ENCODE data around the gene WDR75. TPM values are rescaled to one million over a fixed set of nuclear protein-coding genes. Genes with fewer than 3 reads are reported as not detected.

Gene WDR75
- total RNA-seq, 1 experiment from 2014 or later: 18.5 TPM

DNA sequence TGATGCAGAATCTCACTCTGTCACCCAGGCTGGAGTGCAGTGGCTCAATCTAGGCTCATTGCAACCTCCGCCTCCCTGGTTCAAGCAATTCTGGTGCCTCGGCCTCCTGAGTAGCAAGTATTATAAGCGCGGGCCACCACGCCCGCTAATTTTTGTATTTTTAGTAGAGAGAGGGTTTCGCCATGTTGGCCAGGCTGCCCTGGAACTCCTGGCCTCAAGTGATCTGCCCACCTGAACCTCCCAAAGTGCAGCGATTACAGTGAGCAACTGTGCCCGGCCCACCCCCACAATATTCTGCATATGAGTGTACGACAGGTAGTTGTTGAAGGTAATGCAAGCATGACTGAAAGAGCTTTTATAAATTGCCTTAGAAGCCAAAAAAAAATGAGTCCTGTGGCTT lies 1.2 kb downstream of the WDR75 start:
- Histone ChIP-seq H3K4me3 (peak overlapping the region; percentile 95; the same call in 1 of the 2 replicates), H3K27me3 (ENCODE audit: insufficient read depth, low read depth) (no peaks in the 10 kb centered on the region), H3K4me2 (peak overlapping the region; percentile 87), H3K4me1 (replicated peaks; ENCODE audit: insufficient read depth) (peaks cover 15% of the 10 kb centered on the region), H3K9me3 (ENCODE audit: insufficient read depth, low read depth) (no peaks in the 10 kb centered on the region), H3K27ac (no peak overlapping the region), H4K20me1 (ENCODE audit: insufficient read depth) (no peaks in the 10 kb centered on the region), H3K36me3 (ENCODE audit: low read depth) (no peaks in the 10 kb centered on the region), H3F3A (ENCODE audit: insufficient read depth, low read depth) (no peaks in the 10 kb centered on the region), H2AFZ (no peak overlapping the region), H3K9me2 (ENCODE audit: insufficient read depth) (no peaks in the 10 kb centered on the region), H3K79me2 (ENCODE audit: low read depth) (peaks cover 56% of the 10 kb centered on the region)
- CTCF ChIA-PET: no interaction called here
- DNase-seq: no peak
- POLR2A ChIA-PET (ENCODE audit: unreplicated experiment): interaction anchor here (0.7 kb wide), 1 partner anchor 471 kb away, joined by 17 read pairs; no protein-coding TSS in a partner anchor
- no TSS peak for BruUV-seq (replicated peaks)
- TF ChIP-seq EZH2 (IDR thresholded peaks at IDR 0.05; ENCODE audit: low read depth) (no peak), CTCF (conservative IDR thresholded peaks at IDR 0.05) (no peak)
- intact Hi-C loops (cut with micrococcal nuclease; ENCODE audit: unreplicated experiment): no loop called here

- ChIA-PET CTCF (interaction anchor here (0.6 kb wide), 1 partner anchor 21 kb away, joined by 8 read pairs; no protein-coding TSS in a partner anchor), POLR2A (ENCODE audit: unreplicated experiment) (no interaction called here)
- no peak overlapping the region for H2AFZ ChIP-seq
- intact Hi-C loops (cut with micrococcal nuclease; ENCODE audit: unreplicated experiment): no loop called here
- no peaks in the 10 kb centered on the region for H3F3A ChIP-seq (ENCODE audit: insufficient read depth, low read depth)
- no peaks in the 10 kb centered on the region for H3K9me2 ChIP-seq (ENCODE audit: insufficient read depth)
- no peaks in the 10 kb centered on the region for H3K9me3 ChIP-seq (ENCODE audit: insufficient read depth, low read depth)
- no peaks in the 10 kb centered on the region; the same call in 1 of the 2 replicates for H3K36me3 ChIP-seq (ENCODE audit: low read depth)
- peaks cover 15% of the 10 kb centered on the region for H3K4me1 ChIP-seq (replicated peaks; ENCODE audit: insufficient read depth)
- TF ChIP-seq EZH2 (IDR thresholded peaks at IDR 0.05; ENCODE audit: low read depth): no peak
- no peak for TF ChIP-seq CTCF (conservative IDR thresholded peaks at IDR 0.05)
- H4K20me1 ChIP-seq (ENCODE audit: insufficient read depth): no peaks in the 10 kb centered on the region
- peaks cover 56% of the 10 kb centered on the region for H3K79me2 ChIP-seq (ENCODE audit: low read depth)
- DNase-seq: no peak
- H3K4me2 ChIP-seq: no peak overlapping the region
- no peak overlapping the region for H3K27ac ChIP-seq
- no peak overlapping the region for H3K4me3 ChIP-seq
- BruUV-seq (replicated peaks): no TSS peak
- no peaks in the 10 kb centered on the region for H3K27me3 ChIP-seq (ENCODE audit: insufficient read depth, low read depth)
Observed at GRCh38 chr2:189444322-189444721, 3.0 kb downstream of the WDR75 start.

DNA sequence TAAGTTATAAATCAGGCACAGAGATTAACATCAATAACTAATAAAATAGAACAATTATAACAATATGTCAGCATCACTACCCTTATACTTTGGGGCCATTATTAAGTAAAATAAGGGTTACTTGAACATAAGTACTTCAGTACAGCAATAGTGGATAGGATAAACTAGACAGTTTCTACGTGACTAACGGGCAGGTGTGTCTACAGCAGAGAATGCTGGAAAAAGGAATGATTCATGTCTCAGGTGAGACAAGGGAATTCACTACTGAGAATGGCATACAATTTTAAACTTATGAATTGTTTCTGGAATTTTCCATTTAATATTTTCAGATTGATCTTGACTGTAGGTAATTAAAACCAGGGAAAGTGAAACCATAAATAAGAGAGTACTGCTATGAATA lies 5.5 kb downstream of the WDR75 start:
- no peak overlapping the region for H3K4me2 ChIP-seq
- BruUV-seq (replicated peaks): no TSS peak
- no peak overlapping the region for H2AFZ ChIP-seq
- DNase-seq: no peak
- H3K27me3 ChIP-seq (ENCODE audit: insufficient read depth, low read depth): no peaks in the 10 kb centered on the region
- CTCF ChIA-PET: no interaction called here
- H3K4me1 ChIP-seq (replicated peaks; ENCODE audit: insufficient read depth): peaks cover 11% of the 10 kb centered on the region; the same call in 1 of the 2 replicates
- POLR2A ChIA-PET (ENCODE audit: unreplicated experiment): no interaction called here
- H3K27ac ChIP-seq: no peak overlapping the region
- no peak for TF ChIP-seq EZH2 (IDR thresholded peaks at IDR 0.05; ENCODE audit: low read depth)
- TF ChIP-seq CTCF (conservative IDR thresholded peaks at IDR 0.05): no peak
- peaks cover 20% of the 10 kb centered on the region for H3K36me3 ChIP-seq (ENCODE audit: low read depth)
- no peaks in the 10 kb centered on the region for H3K9me3 ChIP-seq (ENCODE audit: insufficient read depth, low read depth)
- H3F3A ChIP-seq (ENCODE audit: insufficient read depth, low read depth): no peaks in the 10 kb centered on the region
- H3K4me3 ChIP-seq: no peak overlapping the region
- intact Hi-C loops (cut with micrococcal nuclease; ENCODE audit: unreplicated experiment): no loop called here
- peaks cover 52% of the 10 kb centered on the region for H3K79me2 ChIP-seq (ENCODE audit: low read depth)
- no peaks in the 10 kb centered on the region for H3K9me2 ChIP-seq (ENCODE audit: insufficient read depth)
- no peaks in the 10 kb centered on the region for H4K20me1 ChIP-seq (ENCODE audit: insufficient read depth)
